C4-2B (cell line): ENCODE data around the gene CDCA3.
"Not testable (repeated sequence)": the region's sequence is repeated elsewhere in the genome, so short reads cannot be mapped to it uniquely, and the experiment has no call there.

Source experiments
- H3K27ac ChIP-seq: fragments of 450-650 bp; 2 replicates; pipeline ENCODE4 v1.5.1; 2017
- CTCF ChIP-seq: fragments of 450-650 bp; conservative IDR thresholded peaks from 2 replicates; pipeline ENCODE4 v1.5.1; 2017; ENCODE audit warnings: mild to moderate bottlenecking
- ZFX ChIP-seq: fragments of 450-650 bp; IDR thresholded peaks from 2 replicates; pipeline ENCODE4 v1.6.1; 2017

CDCA3 gene

GRCh38 chr12:6883252-6883651 is 32.2 kb upstream of the CDCA3 start:
- no peak overlapping the region for H3K27ac ChIP-seq
- TF ChIP-seq ZFX (no peak), CTCF (no peak)

- not testable (repeated sequence) for H3K27ac ChIP-seq
These were observed 28.7 kb upstream of the CDCA3 start for GRCh38 chr12:6879824-6880223.

GRCh38 chr12:6874015-6874368 is 22.9 kb upstream of the CDCA3 start:
- H3K27ac ChIP-seq: peak overlapping the region; percentile 67; the same call in 1 of the 2 replicates

GRCh38 chr12:6873094-6874014 is 22.3 kb upstream of the CDCA3 start, which contains the start of gene SPSB2:
Gene SPSB2 (minus strand): TSS chr12:6873303. CDS start chr12:6872901, 402 bp downstream.
- peak within 1 kb of the TSS; percentile 67 for H3K27ac ChIP-seq
- TF ChIP-seq CTCF (no peak), ZFX (peak; percentile 6; the same call in 1 of the 2 replicates)

GRCh38 chr12:6872073-6873048 is 21.3 kb upstream of the CDCA3 start:
- no peak for TF ChIP-seq ZFX
- TF ChIP-seq CTCF: peak; percentile 100
- H3K27ac ChIP-seq: peak overlapping the region; percentile 67

GRCh38 chr12:6871052-6871957 is 20.2 kb upstream of the CDCA3 start:
- TF ChIP-seq ZFX: no peak
- no peak for TF ChIP-seq CTCF
- peak overlapping the region; percentile 67 for H3K27ac ChIP-seq

GRCh38 chr12:6870304-6870703 is 19.2 kb upstream of the CDCA3 start:
- not testable (repeated sequence) for H3K27ac ChIP-seq
